HG03354 (cell line): Measurements from ENCODE around the gene KDM2A.
A peak's percentile ranks its signal among the peaks of the same experiment; 100 is the strongest.
"Not testable (repeated sequence)": the region's sequence is repeated elsewhere in the genome, so short reads cannot be mapped to it uniquely, and the experiment has no call there.

Experiments used
- ATAC-seq: cut with Tn5 transposase; IDR thresholded peaks from one replicate; pipeline ENCODE4 v1.9.1; 2021; ENCODE audit warnings: mild to moderate bottlenecking; ENCODE audit not compliant: unreplicated experiment, poor library complexity, severe bottlenecking

Gene KDM2A

GRCh38 chr11:67163006-67163405 lies 43.9 kb downstream of the KDM2A start:
- no peak for ATAC-seq

DNA sequence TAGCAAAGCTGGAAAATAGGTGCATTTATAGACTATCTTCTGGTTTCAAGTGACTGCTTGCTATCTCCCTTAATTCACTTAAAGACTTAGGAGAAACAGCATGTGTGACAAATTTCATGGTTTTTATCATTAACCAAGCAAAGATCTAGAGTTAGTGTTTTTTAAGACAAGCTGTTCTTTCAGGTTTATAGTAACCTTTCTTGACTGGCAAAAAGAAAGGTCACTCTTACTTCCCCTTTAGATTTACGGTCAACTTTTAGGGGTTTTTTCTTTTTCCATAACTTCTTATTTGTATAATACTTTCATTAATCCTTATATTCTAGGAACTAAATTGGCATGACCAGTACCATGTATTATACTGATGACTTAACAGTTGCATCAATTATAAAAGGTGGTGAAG lies 46.6 kb downstream of the KDM2A start:
- ATAC-seq: no peak

DNA sequence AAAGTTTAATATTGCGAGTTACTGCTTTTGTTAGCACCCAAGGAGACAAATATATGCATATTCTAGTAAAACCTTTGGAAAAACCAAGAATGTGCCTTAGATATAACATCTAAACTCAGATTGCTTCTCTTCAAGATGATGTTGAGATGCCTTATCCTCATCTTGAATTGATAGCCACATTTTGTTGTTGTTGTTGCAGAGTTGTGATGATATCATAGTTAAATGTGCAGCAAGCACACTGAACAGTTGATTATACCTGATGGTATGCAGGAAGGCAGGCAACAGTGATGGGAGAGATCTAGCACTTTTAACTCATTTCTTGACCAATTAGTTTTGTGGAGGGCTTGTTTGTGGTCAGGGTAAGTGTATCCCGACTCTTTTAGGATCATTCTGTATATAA lies 48.0 kb downstream of the KDM2A start:
- ATAC-seq: no peak

DNA sequence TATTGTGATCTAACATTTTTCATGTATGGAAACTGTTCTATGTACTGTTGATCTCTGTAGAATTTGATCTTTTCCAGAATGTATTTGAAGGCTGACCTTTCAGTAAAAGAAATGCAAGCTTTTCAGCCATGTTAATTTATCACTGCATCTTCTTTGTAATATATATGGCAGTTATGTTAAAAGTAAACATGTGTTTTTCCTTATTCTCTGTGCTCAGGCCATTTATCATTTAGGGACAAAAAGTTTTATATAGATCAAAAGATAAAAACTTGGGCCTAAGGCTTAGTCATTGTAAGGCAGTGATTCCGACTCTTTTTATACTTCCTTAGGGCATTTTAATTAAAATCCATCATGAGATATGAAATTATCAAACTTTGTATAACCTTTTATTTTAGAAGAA lies 48.7 kb downstream of the KDM2A start:
- ATAC-seq: no peak

DNA sequence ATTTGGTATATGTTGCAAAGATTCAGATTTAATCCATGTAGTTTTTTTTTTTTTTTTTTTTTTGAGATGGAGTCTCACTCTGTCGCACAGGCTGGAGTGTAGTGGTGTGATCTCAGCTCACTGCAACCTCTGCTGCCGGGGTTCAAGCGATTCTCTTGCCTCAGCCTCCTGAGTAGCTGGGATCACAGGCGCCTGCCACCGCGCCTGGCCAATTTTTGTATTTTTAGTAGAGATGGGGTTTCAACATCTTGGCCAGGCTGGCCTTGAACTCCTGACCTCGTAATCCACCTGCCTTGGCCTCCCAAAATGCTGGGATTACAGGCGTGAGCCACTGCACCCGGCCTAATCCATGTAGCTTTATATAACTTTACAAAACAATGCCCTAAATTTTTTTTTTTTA lies 49.8 kb downstream of the KDM2A start:
- ATAC-seq: not testable (repeated sequence)

- no peak for ATAC-seq
Measured at GRCh38 chr11:67174311-67174710, 55.2 kb downstream of the KDM2A start.

DNA sequence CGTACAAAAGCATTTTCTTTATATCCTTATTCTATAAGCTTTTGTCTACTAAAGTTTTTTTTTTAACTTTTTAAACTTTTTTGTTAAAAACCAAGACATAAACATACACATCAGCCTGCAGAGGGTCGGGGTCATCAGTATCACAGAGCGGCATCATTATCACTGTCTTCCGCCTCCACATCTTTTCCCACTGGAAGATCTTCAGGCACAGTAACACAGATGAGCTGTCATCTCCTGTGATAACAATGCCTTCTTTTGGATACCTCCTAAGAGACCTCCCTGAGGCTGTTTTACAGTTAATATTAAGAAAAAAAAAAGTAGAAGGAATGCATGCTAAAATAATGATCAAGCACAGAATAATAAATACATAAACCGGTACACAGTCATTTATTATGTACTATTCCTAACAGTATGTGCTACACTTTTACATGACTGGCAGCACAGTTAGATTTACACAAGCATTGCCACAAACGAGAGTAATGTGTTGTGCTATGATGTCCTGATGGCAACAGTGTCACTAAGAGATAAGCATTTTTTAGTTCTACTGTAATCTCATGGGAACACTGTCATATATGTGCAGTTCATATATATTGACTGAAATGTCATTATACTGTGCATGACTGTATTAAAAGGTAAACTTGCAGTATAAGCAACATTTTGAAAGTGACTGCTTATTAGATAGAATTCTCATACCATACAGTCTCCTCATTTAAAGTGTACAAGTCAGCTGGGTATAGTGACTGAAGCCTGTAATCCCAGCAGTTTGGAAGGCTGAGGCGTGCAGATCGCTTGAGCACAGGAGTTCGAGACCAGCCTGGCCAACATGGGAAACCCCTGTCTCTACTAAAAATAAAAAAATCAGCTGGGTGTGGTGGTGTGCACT lies 58.6 kb downstream of the KDM2A start:
- ATAC-seq: no peak

DNA sequence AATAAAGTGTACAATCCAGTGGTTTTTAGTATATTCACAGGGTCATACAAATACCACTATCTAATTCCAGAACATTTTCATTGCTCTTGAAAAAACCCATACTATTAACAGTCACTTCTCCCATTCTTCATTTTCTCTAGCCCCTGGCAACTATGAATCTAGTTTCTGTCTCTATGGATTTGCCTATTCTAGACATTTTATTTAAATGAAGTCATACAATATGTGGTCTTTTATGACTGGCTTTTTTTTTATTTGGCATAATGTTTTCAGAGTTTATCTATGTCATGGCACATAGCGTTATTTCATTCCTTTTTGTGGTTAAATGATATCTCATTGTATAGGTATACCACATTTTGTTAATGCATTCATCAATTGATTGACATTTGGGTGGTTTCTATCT lies 59.4 kb downstream of the KDM2A start:
- ATAC-seq: no peak

GRCh38 chr11:67178878-67179277 lies 59.8 kb downstream of the KDM2A start:
- ATAC-seq: no peak

DNA sequence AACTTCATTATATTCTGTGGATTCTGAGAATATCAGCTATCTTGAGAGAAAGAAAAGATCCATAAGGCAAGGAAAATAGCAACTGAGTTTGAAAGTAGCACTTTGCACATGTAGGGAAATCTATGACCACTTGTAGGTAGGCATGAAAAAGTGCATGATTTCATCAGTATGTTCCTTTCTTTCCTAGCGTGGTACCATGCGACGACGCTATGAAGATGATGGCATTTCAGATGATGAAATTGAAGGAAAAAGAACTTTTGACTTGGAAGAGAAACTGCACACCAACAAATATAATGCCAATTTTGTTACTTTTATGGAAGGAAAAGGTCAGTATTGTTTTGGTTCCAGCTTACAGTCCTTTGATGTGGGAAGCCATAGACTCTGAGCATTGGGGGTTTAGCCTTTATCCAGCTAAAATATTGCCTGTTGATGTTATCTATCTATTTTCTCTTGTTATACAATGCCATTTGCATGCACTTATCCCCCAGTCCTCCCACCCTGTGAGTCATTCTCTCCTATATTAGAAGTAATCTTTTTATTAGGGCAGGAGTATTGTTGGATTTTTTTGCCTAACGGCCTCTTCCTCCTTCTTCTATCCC lies 60.9 kb downstream of the KDM2A start:
- no peak for ATAC-seq

DNA sequence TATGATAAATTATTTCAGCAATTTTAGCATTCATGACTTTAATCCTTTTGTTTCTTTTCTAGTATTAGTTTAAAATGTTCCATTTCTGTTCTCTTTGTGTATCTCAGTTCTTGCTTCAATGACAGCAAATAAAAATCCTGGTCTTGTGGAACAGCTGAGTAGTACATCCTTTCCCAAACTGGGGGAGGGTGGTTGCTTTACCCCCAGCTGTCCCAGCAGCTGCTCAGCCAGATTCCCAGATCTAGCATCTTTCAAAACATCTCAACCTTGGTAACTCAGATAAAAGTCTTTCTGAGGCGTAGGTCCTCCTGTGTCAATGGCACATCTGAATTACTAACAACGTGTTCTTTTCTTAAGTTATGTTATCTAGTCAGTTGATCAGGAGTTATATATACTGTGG lies 75.0 kb downstream of the KDM2A start:
- ATAC-seq: no peak

DNA sequence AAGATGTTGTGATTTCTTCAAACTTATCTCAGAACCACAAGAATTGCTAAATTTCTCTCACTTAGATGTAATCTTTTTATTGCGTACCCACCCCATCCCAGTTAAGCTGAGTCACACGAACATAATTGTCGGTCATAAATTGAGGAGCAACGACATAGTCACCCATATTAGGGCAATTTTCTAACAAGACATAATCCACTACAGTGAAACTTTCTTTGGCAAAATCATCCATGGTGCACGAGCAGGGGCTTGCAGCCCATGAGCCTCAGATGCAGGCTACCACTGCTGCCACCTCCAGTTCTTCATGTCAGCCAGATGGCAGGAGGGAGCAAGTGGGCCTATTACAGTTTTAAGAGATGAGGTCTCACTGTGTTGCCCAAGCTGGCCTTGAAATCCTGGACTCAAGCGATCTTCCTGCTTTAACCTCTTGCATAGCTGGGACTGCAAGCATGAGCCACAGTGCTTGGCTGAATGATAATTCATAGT lies 77.0 kb downstream of the KDM2A start:
- ATAC-seq: no peak

DNA sequence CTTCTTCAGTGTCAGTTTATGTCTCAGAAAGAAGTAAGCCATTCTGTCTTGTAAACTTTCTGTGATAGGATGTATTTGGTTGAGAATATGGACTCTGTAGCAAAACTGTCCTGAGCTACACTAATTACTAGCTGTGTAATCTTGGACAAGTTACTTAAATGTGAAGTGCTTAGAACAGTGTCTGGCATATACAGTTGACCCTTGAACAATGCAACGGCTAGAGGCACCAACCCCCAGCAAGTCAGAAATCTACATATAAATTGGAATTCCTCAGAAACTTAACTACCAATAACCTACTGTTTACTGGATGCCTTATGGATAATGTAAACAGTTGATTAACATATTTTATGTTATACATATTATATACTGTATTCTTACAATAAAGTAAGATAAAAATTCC lies 78.5 kb downstream of the KDM2A start:
- no peak for ATAC-seq

- not testable (repeated sequence) for ATAC-seq
Measured at GRCh38 chr11:67198781-67199180, 79.7 kb downstream of the KDM2A start.

GRCh38 chr11:67199751-67200150 lies 80.7 kb downstream of the KDM2A start:
- no peak for ATAC-seq

- ATAC-seq: no peak
Measured at GRCh38 chr11:67202028-67202427, 83.0 kb downstream of the KDM2A start.

DNA sequence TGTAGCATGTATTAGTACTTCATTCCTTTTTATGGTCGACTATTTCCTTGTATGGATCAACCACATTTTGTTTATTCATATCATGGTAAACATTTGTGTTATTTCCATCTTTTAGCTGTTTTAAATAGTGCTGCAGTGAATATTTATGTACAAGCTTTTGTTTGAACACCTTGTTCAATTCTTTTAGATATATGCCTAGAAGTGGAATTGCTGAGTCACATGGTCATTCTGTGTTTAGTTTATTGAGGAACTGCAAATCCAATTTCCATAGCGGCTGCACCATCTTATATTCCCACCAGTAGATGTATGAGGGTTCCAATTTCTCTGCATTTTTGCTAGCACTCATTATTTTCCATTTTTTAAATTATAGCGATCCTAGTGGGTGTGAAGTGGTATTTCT lies 85.8 kb downstream of the KDM2A start:
- ATAC-seq: no peak

- ATAC-seq: not testable (repeated sequence)
Measured at GRCh38 chr11:67209222-67209621, 90.2 kb downstream of the KDM2A start.

GRCh38 chr11:67211656-67212436 lies 92.8 kb downstream of the KDM2A start:
- ATAC-seq: no peak

GRCh38 chr11:67213178-67213621 lies 94.1 kb downstream of the KDM2A start:
- peak; percentile 54 for ATAC-seq
